Activated CD8-positive, alpha-beta T cell treated with anti-CD3 and anti-CD28 coated beads for 36 hours (primary cell): ENCODE measurements around the gene AUTS2. TPM values are rescaled to one million over a fixed set of nuclear protein-coding genes. Genes with fewer than 3 reads are reported as not detected.

Experiments used
- ATAC-seq: fragments of 200-7000 bp; cut with Tn5 transposase; one replicate; pipeline ENCODE4 v1.10.0; 2021; ENCODE audit warnings: mild to moderate bottlenecking, moderate library complexity
- CTCF ChIA-PET: fragments of 350-600 bp; sonication (Branson Sonifier 250); formaldehyde crosslinking; loops from one replicate; lab custom pipeline; 2021; ENCODE audit warnings: antibody characterized with exemption; lab: Charles Lee
- POLR2A ChIA-PET: fragments of 350-600 bp; sonication (Branson Sonifier 250); formaldehyde crosslinking; loops from one replicate; lab custom pipeline; 2021; ENCODE audit warnings: antibody characterized with exemption; lab: Charles Lee
- DNase-seq: peaks from one replicate; pipeline ENCODE4 v3.0.0-alpha.2; 2020
- H3K27ac Mint-ChIP-seq: one replicate; pipeline ENCODE4 v1.8.0; 2021; ENCODE audit warnings: mild to moderate bottlenecking, mixed read lengths
- H3K27me3 Mint-ChIP-seq: one replicate; pipeline ENCODE4 v1.8.0; 2021; ENCODE audit warnings: mixed read lengths
- H3K36me3 Mint-ChIP-seq: one replicate; pipeline ENCODE4 v1.8.0; 2021; ENCODE audit warnings: low read depth, mixed read lengths
- H3K4me1 Mint-ChIP-seq: one replicate; pipeline ENCODE4 v1.8.0; 2021; ENCODE audit warnings: low read depth, mixed read lengths
- H3K4me3 Mint-ChIP-seq: one replicate; pipeline ENCODE4 v1.8.0; 2021; ENCODE audit warnings: mild to moderate bottlenecking, moderate library complexity, mixed read lengths
- H3K9me3 Mint-ChIP-seq: one replicate; pipeline ENCODE4 v1.8.0; 2021; ENCODE audit warnings: mixed read lengths
- CTCF ChIP-seq: fragments of 200-600 bp; IDR thresholded peaks from one replicate; pipeline ENCODE4 v1.8.0; 2022; ENCODE audit warnings: antibody characterized with exemption, mild to moderate bottlenecking
- intact Hi-C: fragments of 100-400 bp; cut with micrococcal nuclease; formaldehyde crosslinking; loops from one replicate; pipeline ENCODE4 v1.10.0; 2022
- total RNA-seq, 2 experiments: library from RNA; stranded (reverse); gene quantifications; one replicate each; pipeline ENCODE4 v1.2.3, GENCODE V29; 2021

Gene AUTS2
- total RNA-seq, 2 experiments from 2014 or later = 3.1 to 3.3 TPM

- Mint-ChIP-seq H3K27me3 (no peaks in the 10 kb centered on the region), H3K9me3 (no peaks in the 10 kb centered on the region), H3K4me3 (no peak overlapping the region), H3K4me1 (peaks cover 5% of the 10 kb centered on the region), H3K36me3 (no peaks in the 10 kb centered on the region), H3K27ac (no peak overlapping the region)
- POLR2A ChIA-PET = no interaction called here
- intact Hi-C loops = no loop called here
- no peak for ATAC-seq
- TF ChIP-seq CTCF = no peak
- CTCF ChIA-PET = no interaction called here
- no peak for DNase-seq
These were observed 1167.8 kb downstream of the AUTS2 start for GRCh38 chr7:70766109-70766508.

- Mint-ChIP-seq H3K4me1 (peaks cover 5% of the 10 kb centered on the region), H3K27me3 (no peaks in the 10 kb centered on the region), H3K27ac (no peak overlapping the region), H3K36me3 (no peaks in the 10 kb centered on the region), H3K4me3 (no peak overlapping the region), H3K9me3 (no peaks in the 10 kb centered on the region)
- ChIA-PET CTCF (no interaction called here), POLR2A (no interaction called here)
- TF ChIP-seq CTCF = no peak
- no peak for ATAC-seq
- intact Hi-C loops = no loop called here
- DNase-seq = no peak
These were observed 1168.4 kb downstream of the AUTS2 start for GRCh38 chr7:70766694-70767093.

- ChIA-PET CTCF (no interaction called here), POLR2A (no interaction called here)
- Mint-ChIP-seq H3K27ac (no peak overlapping the region), H3K4me3 (no peak overlapping the region), H3K27me3 (no peaks in the 10 kb centered on the region), H3K9me3 (no peaks in the 10 kb centered on the region), H3K36me3 (no peaks in the 10 kb centered on the region), H3K4me1 (no peaks in the 10 kb centered on the region)
- intact Hi-C loops = no loop called here
- ATAC-seq (no peak), DNase-seq (no peak)
- no peak for TF ChIP-seq CTCF
These were observed 1171.9 kb downstream of the AUTS2 start for GRCh38 chr7:70770154-70770553.

- no peak overlapping the region for H3K4me3 Mint-ChIP-seq
- no peak for TF ChIP-seq CTCF
- H3K36me3 Mint-ChIP-seq = no peaks in the 10 kb centered on the region
These were observed 1173.2 kb downstream of the AUTS2 start for GRCh38 chr7:70771451-70771850.

GRCh38 chr7:70772891-70773290, 1174.6 kb downstream of the AUTS2 start:
- Mint-ChIP-seq H3K4me1 (peaks cover 7% of the 10 kb centered on the region), H3K27me3 (no peaks in the 10 kb centered on the region), H3K27ac (no peak overlapping the region), H3K9me3 (no peaks in the 10 kb centered on the region), H3K36me3 (no peaks in the 10 kb centered on the region), H3K4me3 (no peak overlapping the region)
- POLR2A ChIA-PET = no interaction called here
- DNase-seq = no peak
- TF ChIP-seq CTCF = no peak
- CTCF ChIA-PET = no interaction called here
- no peak for ATAC-seq
- intact Hi-C loops = no loop called here

More at GRCh38 chr7:70771451-70771850, 1173.2 kb downstream of the AUTS2 start:
- no peaks in the 10 kb centered on the region for H3K9me3 Mint-ChIP-seq
- ChIA-PET POLR2A (no interaction called here), CTCF (no interaction called here)
- DNase-seq = no peak
- intact Hi-C loops = no loop called here
- H3K27me3 Mint-ChIP-seq = no peaks in the 10 kb centered on the region
- H3K4me1 Mint-ChIP-seq = peaks cover under 1% of the 10 kb centered on the region
- ATAC-seq = no peak
- H3K27ac Mint-ChIP-seq = no peak overlapping the region
